HCT116 (cell line): ENCODE results near the gene AFAP1L2. TPM values are rescaled to one million over a fixed set of nuclear protein-coding genes. Genes with fewer than 3 reads are reported as not detected.

Experiments
- ATAC-seq: fragments of 200-7000 bp; cut with Tn5 transposase; 2 replicates; pipeline ENCODE4 v1.9.1; 2020; ENCODE audit warnings: mild to moderate bottlenecking, moderate library complexity
- BruUV-seq: library from RNA; stranded (reverse); fragments of 400-500 nt; replicated peaks from 2 replicates; lab custom pipeline; 2021; lab: Mats Ljungman, UMichigan
- CTCF ChIA-PET: fragments of 300-600 bp; sonication (Branson Sonifier 250); formaldehyde crosslinking; loops from one replicate; lab custom pipeline; 2021; ENCODE audit warnings: antibody characterized with exemption; lab: Charles Lee
- POLR2A ChIA-PET: fragments of 300-600, 350-600 bp; sonication (Branson Sonifier 250); formaldehyde crosslinking; loops from one replicate; lab custom pipeline; 2021; ENCODE audit warnings: antibody characterized with exemption; lab: Charles Lee
- RAD21 ChIA-PET, 2 experiments: fragments of 300-600 bp; sonication (Branson Sonifier 250); formaldehyde crosslinking; loops; one replicate each; lab custom pipeline; 2023; ENCODE audit warnings: low total read pairs in 2 of 2; ENCODE audit not compliant: uncharacterized antibody in 2 of 2, unreplicated experiment in 2 of 2, low non-redundant PET in 1 of 2; lab: Charles Lee
- DNase-seq: peaks from one replicate; pipeline ENCODE4 v3.0.0-alpha.2; 2010; ENCODE audit warnings: low read depth, low spot score
- H2AFZ ChIP-seq: fragments of 200-600 bp; shearing (Covaris generic), sonication (generic); 2 replicates; pipeline ENCODE4 v1.6.1; 2017; ENCODE audit warnings: low read depth, mixed run types, mixed read lengths, antibody characterized with exemption, low read length; ENCODE audit not compliant: poor library complexity, severe bottlenecking
- H3K27ac ChIP-seq: 2 replicates; pipeline ENCODE4 v1.5.1; 2012; ENCODE audit warnings: low read depth, low read length
- H3K27me3 ChIP-seq: fragments of 200-600 bp; sonication (generic); 2 replicates; pipeline ENCODE4 v1.6.1; 2016; ENCODE audit warnings: mixed run types, low read length, mixed read lengths; ENCODE audit not compliant: insufficient read depth
- H3K36me3 ChIP-seq, 2 experiments: fragments of 200-500 bp in 1 of 2; fragments of 200-600 bp in 1 of 2; sonication (Bioruptor generic) in 1 of 2; sonication (generic) in 1 of 2; 2 replicates each; pipeline versions ENCODE4 v1.5.1 to v1.6.1; 2014 to 2016; ENCODE audit warnings: low read length in 2 of 2, inconsistent platforms in 1 of 2, mixed read lengths in 1 of 2, mixed run types in 1 of 2; ENCODE audit not compliant: insufficient read depth in 2 of 2, control insufficient read depth in 1 of 2
- H3K4me1 ChIP-seq, 2 experiments: fragments of 200-600 bp in 1 of 2; sonication (generic) in 1 of 2; 2 replicates each; pipeline versions ENCODE4 v1.5.1 to v1.6.1; 2012 to 2017; ENCODE audit warnings: low read length in 2 of 2, inconsistent platforms in 1 of 2, mild to moderate bottlenecking in 1 of 2, mixed read lengths in 1 of 2, mixed run types in 1 of 2, moderate library complexity in 1 of 2; ENCODE audit not compliant: insufficient read depth in 2 of 2, control insufficient read depth in 1 of 2
- H3K4me2 ChIP-seq: fragments of 200-600 bp; sonication (generic); 2 replicates; pipeline ENCODE4 v1.6.1; 2017; ENCODE audit warnings: mixed run types, low read length, mixed read lengths
- H3K4me3 ChIP-seq, 2 experiments: fragments of 200-600 bp in 1 of 2; sonication (generic) in 1 of 2; replicated peaks in 1 of 2; 2 replicates each; pipeline ENCODE4 v1.5.1; 2011 to 2016; ENCODE audit warnings: low read length in 2 of 2, control low read depth in 1 of 2, low read depth in 1 of 2, mild to moderate bottlenecking in 1 of 2, mixed read lengths in 1 of 2, mixed run types in 1 of 2
- H3K79me2 ChIP-seq: fragments of 200-600 bp; sonication (generic); 2 replicates; pipeline ENCODE4 v1.6.1; 2017; ENCODE audit warnings: mild to moderate bottlenecking, mixed run types, low read length, moderate library complexity, mixed read lengths; ENCODE audit not compliant: insufficient read depth
- H3K9ac ChIP-seq: fragments of 200-600 bp; sonication (generic); 2 replicates; pipeline ENCODE4 v1.6.1; 2016; ENCODE audit warnings: low read length, mixed read lengths
- H3K9me2 ChIP-seq: fragments of 200-600 bp; sonication (generic), shearing (Covaris generic); 2 replicates; pipeline ENCODE4 v1.6.1; 2017; ENCODE audit warnings: mixed run types, mild to moderate bottlenecking, moderate library complexity; ENCODE audit not compliant: insufficient read depth
- H3K9me3 ChIP-seq, 2 experiments: fragments of 200-500 bp in 1 of 2; fragments of 200-600 bp in 1 of 2; sonication (Bioruptor generic) in 1 of 2; sonication (generic) in 1 of 2; 2 replicates each; pipeline ENCODE4 v1.6.1; 2014 to 2017; ENCODE audit warnings: low read length in 2 of 2, mixed read lengths in 2 of 2, inconsistent platforms in 1 of 2, low read depth in 1 of 2, mild to moderate bottlenecking in 1 of 2, mixed run types in 1 of 2, moderate library complexity in 1 of 2; ENCODE audit not compliant: control insufficient read depth in 1 of 2, insufficient read depth in 1 of 2
- H4K20me1 ChIP-seq: fragments of 200-600 bp; sonication (generic), shearing (Covaris generic); 2 replicates; pipeline ENCODE4 v1.6.1; 2017; ENCODE audit warnings: mixed run types, mild to moderate bottlenecking, moderate library complexity; ENCODE audit not compliant: insufficient read depth
- ATF3 ChIP-seq: IDR thresholded peaks from 2 replicates; pipeline ENCODE4 v1.6.1; 2012
- CEBPB ChIP-seq: IDR thresholded peaks from 2 replicates; pipeline ENCODE4 v1.6.1; 2012; ENCODE audit warnings: low read depth
- ELF1 ChIP-seq: IDR thresholded peaks from 2 replicates; pipeline ENCODE4 v1.6.1; 2012; ENCODE audit warnings: low read depth, borderline replicate concordance
- EZH2 ChIP-seq: fragments of 200-600 bp; sonication (generic); IDR thresholded peaks from 2 replicates; pipeline ENCODE4 v1.6.1; 2017; ENCODE audit warnings: antibody characterized with exemption, mixed run types
- EZH2phosphoT487 ChIP-seq: fragments of 200-600 bp; IDR thresholded peaks from 2 replicates; pipeline ENCODE4 v1.6.1; 2018; ENCODE audit warnings: antibody characterized with exemption, borderline replicate concordance
- JUND ChIP-seq: IDR thresholded peaks from 2 replicates; pipeline ENCODE4 v1.6.1; 2012
- POLR2AphosphoS5 ChIP-seq: IDR thresholded peaks from 2 replicates; pipeline ENCODE4 v1.6.1; 2011; ENCODE audit warnings: mild to moderate bottlenecking, low read depth, low read length, moderate library complexity
- SP1 ChIP-seq: IDR thresholded peaks from 2 replicates; pipeline ENCODE4 v1.6.1; 2012; ENCODE audit warnings: low read depth
- ZFX ChIP-seq: fragments of 450-650 bp; IDR thresholded peaks from 2 replicates; pipeline ENCODE4 v1.6.1; 2017
- ZNF274 ChIP-seq: fragments of 200-500 bp; sonication (Bioruptor generic); IDR thresholded peaks from 2 replicates; pipeline ENCODE4 v1.6.1; 2014; ENCODE audit warnings: mild to moderate bottlenecking, low read depth, low read length, inconsistent platforms
- intact Hi-C: fragments of 100-400 bp; cut with micrococcal nuclease; formaldehyde crosslinking; loops from 2 replicates; pipeline ENCODE4 v1.10.0; 2022
- total RNA-seq: library from RNA; stranded (reverse); gene quantifications from one replicate; pipeline ENCODE4 v1.2.1, GENCODE V29; 2021; ENCODE audit not compliant: unreplicated experiment
- TF ChIP-seq, protein P1 (sequence below): IDR thresholded peaks from 2 replicates; pipeline ENCODE4 v1.6.1; 2012

AFAP1L2 gene
- total RNA-seq, 1 experiment from 2014 or later, result 0.93 TPM

DNA sequence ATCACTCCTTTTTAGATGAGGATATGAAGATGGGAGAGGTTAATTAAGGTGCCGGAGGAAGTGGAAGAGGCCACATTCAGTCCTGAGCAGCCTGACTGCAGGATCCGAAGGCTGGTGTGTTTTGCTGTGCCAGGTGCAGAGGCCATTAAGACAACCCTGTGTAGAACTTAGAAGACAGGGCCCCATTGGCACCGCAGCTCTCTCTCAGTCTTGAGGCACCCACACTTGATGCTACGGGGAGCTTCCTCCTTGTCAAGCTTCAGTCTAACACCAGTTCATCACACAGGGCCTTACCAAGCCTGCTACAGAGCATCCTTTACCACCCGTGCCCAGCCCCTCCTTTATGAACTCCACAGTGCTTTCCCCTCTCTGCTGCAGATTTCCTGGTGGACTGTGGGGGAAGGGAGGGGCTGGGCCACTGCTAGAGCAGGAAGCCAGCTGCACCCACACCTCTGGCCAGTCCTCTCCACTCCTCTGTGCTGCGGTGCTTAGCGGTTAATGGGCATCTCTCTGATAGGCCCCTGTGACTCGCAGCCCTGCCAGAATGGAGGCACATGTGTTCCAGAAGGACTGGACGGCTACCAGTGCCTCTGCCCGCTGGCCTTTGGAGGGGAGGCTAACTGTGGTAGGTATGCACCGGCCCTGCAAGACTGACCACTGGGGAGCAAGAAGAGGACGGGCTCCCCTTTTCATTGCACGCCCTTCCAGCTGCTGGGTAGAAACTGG, 119.8 kb downstream of the AFAP1L2 start:
- H3K9me2 ChIP-seq, result no peaks in the 10 kb centered on the region
- H3K4me1 ChIP-seq, result no peaks in the 10 kb centered on the region
- CTCF ChIA-PET, result no interaction called here
- POLR2A ChIA-PET, result no interaction called here
- H3K27ac ChIP-seq, result no peak overlapping the region
- H3K36me3 ChIP-seq, result no peaks in the 10 kb centered on the region
- no peak for ATAC-seq
- intact Hi-C loops, result no loop called here
- no peak overlapping the region for H3K4me3 ChIP-seq
- no peak for TF ChIP-seq POLR2AphosphoS5
- TF ChIP-seq SP1, result no peak
- TF ChIP-seq EZH2phosphoT487, result no peak
- TF ChIP-seq, protein P1, sequence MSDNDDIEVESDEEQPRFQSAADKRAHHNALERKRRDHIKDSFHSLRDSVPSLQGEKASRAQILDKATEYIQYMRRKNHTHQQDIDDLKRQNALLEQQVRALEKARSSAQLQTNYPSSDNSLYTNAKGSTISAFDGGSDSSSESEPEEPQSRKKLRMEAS, result no peak
- TF ChIP-seq EZH2, result no peak
- no peak for TF ChIP-seq ZFX
- TF ChIP-seq ATF3, result no peak
- H3K79me2 ChIP-seq, result no peaks in the 10 kb centered on the region
- H4K20me1 ChIP-seq, result no peaks in the 10 kb centered on the region
- no peak overlapping the region for H3K9ac ChIP-seq
- H3K9me3 ChIP-seq, result no peaks in the 10 kb centered on the region
- H3K27me3 ChIP-seq, result no peaks in the 10 kb centered on the region
- no peak overlapping the region for H3K4me2 ChIP-seq
- RAD21 ChIA-PET, result no interaction called here
- no TSS peak for BruUV-seq
- no peak for DNase-seq
- H2AFZ ChIP-seq, result no peak overlapping the region

DNA sequence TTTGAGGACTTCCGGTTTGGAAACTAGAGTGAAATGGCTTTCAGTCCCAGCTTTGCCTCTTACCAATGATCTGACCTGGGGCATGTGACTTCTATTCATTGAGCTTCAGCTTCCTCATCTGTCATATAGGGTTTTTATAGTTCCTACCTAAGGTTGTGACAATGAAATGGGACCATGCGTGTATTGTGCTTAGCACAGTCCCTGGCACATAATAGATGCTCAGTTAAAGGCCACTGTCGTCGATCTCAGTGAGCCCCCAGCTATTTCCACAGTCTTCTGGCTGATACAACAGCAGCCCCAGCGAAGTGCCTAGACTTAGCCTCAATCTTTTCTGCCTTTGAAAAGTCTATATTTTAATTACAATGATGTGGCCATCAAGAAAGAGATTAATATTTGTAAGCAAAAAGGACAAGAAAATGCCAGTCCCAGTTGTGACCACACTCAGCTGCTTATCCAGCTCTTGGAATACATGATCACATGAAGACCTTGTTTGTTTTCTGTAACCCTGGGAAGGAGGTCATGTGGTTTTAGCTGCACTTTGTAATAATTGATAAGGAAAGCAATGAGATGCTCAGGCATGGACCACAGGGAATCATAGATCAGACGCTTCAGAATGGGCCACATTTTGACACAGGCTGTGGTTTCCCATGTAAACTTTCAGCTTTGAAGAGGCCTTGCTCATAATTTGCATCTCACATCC, 120.6 kb downstream of the AFAP1L2 start:
- no peak overlapping the region for H3K9ac ChIP-seq
- H3K27ac ChIP-seq, result no peak overlapping the region
- intact Hi-C loops, result no loop called here
- no peaks in the 10 kb centered on the region for H3K79me2 ChIP-seq
- H3K36me3 ChIP-seq, result no peaks in the 10 kb centered on the region
- H3K4me3 ChIP-seq, result no peak overlapping the region
- H3K9me3 ChIP-seq, result no peaks in the 10 kb centered on the region
- no TSS peak for BruUV-seq
- ChIA-PET POLR2A (no interaction called here), RAD21 (no interaction called here), CTCF (no interaction called here)
- no peak overlapping the region for H3K4me2 ChIP-seq
- H3K27me3 ChIP-seq, result no peaks in the 10 kb centered on the region
- DNase-seq, result no peak
- TF ChIP-seq, protein P1, result no peak
- TF ChIP-seq ATF3, result no peak
- TF ChIP-seq ZNF274, result no peak
- no peak for TF ChIP-seq CEBPB
- no peak for TF ChIP-seq ELF1
- TF ChIP-seq EZH2phosphoT487, result no peak
- TF ChIP-seq POLR2AphosphoS5, result no peak
- no peak for TF ChIP-seq JUND
- no peak overlapping the region for H2AFZ ChIP-seq
- no peaks in the 10 kb centered on the region for H3K4me1 ChIP-seq
- no peak for ATAC-seq
- H3K9me2 ChIP-seq, result no peaks in the 10 kb centered on the region
- no peaks in the 10 kb centered on the region for H4K20me1 ChIP-seq
